GM21737 (cell line): ENCODE results near the gene CD163L1.

Experiments
- ATAC-seq: cut with Tn5 transposase; IDR thresholded peaks from one replicate; pipeline ENCODE4 v1.9.1; 2021; ENCODE audit warnings: mild to moderate bottlenecking, moderate library complexity; ENCODE audit not compliant: unreplicated experiment

CD163L1 gene

DNA sequence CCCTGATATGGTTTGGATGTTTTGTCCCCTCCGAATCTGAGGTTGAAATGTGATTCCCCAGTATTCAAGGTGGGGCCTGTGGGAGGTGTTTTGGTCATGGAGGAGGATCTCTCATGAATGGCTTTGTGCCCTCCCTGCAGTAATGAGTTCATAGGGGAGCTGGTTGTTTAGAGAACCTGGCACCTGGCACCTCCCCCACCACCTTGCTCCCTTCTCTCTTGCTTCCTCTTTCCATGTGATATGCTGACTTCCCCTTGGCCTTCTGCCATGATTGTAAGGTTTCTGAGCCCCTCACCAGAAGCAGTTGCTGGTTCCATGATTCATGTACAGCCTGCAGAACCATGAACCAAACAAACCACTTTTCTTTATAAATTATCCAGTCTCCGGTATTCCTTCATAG lies 32.6 kb downstream of the CD163L1 start:
- no peak for ATAC-seq

DNA sequence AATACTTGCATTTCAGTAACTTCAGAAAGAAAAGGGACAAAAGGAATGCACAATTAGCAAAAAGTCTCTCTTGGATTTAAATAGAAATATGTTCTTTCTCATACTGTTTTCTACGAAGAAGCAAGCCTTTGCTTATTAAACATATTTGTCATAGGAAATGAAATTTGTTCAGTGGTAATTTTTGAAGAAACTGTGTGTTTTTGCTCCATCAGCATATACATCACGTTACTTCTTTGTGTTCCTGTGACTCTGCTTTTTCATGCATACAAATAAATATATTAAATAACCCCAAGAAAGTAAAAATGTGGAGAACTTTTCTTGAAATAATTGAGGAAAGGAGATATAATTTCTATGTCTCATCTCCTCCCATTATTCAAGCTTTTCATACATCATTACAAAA lies 39.7 kb downstream of the CD163L1 start:
- no peak for ATAC-seq

DNA sequence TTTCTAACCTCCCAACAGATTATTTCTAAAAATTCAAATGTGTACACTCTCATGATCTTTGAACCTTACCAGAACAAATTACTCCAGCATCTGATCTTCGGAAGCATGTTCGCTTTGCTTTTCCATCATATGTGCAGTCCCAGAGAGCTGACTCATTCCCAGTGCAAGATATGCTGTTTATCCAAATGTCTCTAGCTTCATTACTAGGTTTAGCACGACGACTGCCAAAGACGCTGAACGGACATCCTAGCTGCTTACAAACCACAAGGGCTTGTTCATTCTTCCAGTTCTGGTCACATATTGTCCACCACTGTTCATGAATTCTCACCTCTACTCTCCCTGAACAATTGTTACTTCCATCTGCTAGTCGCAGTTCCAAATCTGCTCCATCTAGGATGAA lies 40.5 kb downstream of the CD163L1 start:
- ATAC-seq, result no peak

DNA sequence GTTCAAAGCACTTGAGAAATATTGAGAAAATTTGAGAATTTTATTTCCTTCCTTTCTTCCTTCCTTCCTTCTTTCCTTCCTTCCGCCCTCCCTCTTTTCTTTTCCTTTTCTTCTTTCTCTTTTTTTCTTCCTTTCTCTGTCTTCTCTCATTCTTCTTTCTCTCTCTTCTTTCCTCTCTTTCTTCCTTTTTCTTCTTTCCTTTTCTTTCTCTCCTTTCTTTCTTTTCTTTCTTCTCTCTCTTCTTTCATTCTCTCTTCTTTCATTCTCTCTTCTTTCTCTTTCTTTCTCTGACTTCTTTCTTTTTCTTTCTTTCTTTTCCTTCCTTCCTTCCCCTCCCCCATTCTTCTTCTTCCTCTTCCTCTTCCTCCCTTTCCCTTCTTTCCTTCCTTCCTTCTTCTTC lies 44.9 kb downstream of the CD163L1 start:
- no peak for ATAC-seq

- no peak for ATAC-seq
Observed at GRCh38 chr12:7396418-7396817, 47.5 kb downstream of the CD163L1 start.

GRCh38 chr12:7395950-7396349 lies 48.0 kb downstream of the CD163L1 start:
- ATAC-seq, result no peak

GRCh38 chr12:7387289-7387688 lies 56.7 kb downstream of the CD163L1 start:
- ATAC-seq, result no peak

GRCh38 chr12:7383157-7383556 lies 60.8 kb downstream of the CD163L1 start:
- ATAC-seq, result no peak

DNA sequence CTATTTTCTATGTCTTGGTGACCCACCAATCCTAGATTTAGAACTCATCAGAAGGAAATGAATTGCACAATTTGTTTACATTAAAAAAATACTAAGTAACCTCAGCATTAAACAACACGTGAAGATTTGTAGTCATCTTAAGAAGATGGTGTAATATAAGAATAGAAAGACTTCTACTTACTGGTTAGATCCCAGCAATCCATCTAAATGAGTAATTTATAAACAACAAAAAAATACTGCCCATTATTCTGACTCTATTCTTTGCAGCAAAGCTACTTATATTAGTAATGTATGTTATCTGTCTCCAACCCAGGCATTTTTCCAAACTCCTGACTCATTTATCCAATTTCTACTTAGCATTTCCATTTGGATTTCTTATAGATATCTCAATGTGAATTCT lies 67.8 kb downstream of the CD163L1 start:
- ATAC-seq, result no peak

DNA sequence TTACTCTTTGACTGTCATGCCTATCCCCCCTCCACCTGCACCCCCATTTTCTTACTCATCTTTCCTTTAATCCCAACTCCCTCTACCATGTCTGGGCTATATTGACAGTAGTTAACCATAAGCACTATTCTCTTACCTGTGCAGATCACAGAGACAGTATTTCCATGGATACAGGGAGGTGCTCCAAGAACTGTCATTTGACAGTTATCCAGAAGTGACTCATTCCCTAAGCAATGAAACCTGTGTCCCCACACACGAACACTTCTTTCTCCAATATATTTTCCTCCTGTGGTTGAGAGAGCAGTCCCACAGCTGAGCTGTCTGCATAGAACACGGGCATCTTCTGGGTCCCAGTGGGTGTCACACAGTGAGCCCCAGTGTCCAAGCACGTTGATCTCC lies 68.8 kb downstream of the CD163L1 start:
- no peak for ATAC-seq

DNA sequence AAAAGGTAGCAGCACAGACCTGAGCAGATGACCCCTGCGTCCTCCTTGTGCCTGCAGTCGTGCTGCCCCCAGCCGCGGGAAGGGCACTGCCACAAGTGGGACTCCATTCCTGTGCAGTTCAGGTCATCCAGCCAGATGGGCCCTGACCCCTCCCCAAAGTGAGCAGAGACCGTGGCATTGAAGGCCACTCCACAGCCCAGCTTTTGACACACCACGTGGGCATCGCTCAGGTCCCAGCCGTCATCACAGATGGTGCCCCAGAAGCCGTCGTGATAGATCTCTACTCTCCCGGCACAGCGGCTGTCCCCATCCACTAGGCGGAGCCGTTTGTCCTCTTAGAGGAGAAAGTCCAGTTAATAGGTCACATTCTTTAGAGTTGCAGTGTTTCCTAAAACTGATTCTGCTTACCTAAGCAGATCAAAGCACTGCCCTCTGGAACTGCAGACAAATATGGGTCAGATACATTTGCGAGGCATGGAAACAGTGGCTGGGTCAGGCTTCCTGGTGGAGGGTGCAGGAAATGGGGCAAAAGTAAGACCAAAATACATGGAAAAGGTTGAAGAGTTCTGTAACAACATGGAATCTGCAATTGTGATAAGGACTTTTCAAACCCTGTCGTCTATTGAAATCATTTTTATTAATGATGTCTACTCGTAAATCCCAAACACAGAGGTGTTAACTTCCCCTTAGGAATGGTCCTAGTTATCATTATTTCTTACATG lies 69.4 kb downstream of the CD163L1 start:
- no peak for ATAC-seq

- ATAC-seq, result no peak
Observed at GRCh38 chr12:7373226-7373625, 70.7 kb downstream of the CD163L1 start.

DNA sequence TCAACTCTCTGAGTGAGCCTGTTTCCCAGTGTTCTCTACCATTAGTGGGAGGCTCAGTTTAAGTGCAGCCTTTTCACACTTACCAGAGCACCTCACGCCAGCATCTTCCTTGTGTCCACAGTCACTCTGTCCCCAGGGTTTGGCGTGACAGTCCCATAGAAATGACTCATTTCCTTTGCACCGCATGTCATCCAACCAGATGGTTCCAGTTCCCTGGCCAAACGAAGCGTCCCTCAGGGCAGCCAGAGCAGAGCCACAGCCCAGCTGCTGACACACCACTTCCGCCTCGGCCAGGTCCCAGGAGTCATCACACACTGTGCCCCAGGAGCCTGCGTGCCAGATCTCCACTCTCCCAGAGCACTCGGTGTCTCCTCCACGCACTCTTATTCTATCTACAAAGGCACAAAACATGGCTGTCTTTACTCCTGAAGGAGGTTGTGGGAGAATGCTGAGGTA lies 74.7 kb downstream of the CD163L1 start:
- ATAC-seq, result peak; percentile 52

GRCh38 chr12:7362734-7363133 lies 81.2 kb downstream of the CD163L1 start:
- no peak for ATAC-seq

DNA sequence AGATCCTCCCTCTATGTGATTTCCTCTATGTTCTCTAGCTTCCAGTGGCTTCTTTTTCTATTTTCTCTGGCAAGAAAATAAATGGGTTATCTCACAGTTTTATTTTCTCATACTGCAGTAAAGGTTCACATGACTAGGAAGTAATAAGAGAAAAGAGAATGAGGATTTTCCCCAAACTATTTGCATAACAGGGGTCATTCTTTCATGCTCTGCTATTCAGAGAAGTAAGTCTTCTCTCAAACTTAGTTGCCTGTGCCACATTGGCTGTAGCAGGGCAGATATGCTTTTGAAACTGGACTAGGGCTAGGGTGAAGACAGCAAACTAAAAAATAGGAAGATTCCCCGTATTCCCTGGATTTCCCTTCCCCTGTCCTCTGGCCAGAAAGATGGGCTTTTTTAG lies 82.7 kb downstream of the CD163L1 start:
- no peak for ATAC-seq

DNA sequence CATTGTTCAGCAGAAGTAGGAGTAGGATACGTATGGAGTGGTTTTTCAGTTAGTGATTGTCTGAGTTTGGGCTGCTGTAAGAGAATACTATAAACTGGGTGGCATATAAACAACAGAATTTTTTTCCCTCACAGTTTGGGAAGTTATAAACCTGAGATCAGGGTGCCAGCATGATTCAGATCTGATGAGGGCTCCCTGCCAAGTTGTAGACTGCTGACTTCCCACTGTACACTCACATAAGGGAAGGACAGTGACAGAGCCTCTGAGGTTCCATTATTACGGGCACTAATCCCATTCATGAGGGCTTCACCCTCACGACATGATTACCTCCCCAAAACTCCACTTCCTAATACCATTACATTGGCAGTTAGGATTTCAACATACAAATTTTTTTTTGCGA lies 89.4 kb downstream of the CD163L1 start:
- no peak for ATAC-seq

DNA sequence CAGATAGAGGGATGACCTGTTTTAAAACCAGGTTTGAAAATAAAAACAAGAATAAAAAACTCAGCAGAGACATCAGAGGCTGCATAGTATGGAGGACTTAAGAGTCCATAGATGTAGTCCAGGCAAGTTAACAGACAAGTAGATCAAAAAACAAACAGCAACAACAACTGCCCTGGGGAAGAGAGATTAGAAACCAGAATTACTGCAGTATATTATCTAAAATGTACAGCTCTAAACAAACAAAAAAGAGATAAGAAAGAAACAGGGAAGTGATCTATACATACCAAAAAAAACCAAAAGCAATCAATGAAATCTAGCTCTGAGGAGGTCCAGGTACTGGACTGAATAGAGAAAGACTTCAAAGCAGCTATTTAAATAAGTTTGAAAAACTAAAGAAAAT lies 91.3 kb downstream of the CD163L1 start:
- no peak for ATAC-seq

- ATAC-seq, result no peak
Observed at GRCh38 chr12:7351177-7351576, 92.8 kb downstream of the CD163L1 start.

DNA sequence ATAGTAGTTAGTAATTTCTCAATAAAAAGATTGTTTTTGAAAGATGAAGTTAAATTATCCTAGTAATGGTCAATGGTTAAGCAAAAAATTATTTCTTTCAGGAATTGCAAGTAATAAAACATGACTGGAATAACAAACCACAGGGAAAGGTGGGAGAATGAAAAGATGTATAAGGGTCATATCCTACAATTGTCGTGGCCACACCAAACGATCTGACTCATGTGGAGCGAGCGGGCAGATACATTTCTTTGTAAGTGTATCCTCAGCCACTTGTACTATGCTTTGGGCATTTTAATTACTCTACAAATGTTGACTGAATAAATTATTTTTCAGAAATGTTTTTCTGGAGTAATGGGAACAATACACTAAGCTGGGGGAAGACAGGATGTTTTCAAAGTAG lies 94.5 kb downstream of the CD163L1 start:
- no peak for ATAC-seq

GRCh38 chr12:7346551-7347225 lies 97.3 kb downstream of the CD163L1 start:
- ATAC-seq, result no peak

DNA sequence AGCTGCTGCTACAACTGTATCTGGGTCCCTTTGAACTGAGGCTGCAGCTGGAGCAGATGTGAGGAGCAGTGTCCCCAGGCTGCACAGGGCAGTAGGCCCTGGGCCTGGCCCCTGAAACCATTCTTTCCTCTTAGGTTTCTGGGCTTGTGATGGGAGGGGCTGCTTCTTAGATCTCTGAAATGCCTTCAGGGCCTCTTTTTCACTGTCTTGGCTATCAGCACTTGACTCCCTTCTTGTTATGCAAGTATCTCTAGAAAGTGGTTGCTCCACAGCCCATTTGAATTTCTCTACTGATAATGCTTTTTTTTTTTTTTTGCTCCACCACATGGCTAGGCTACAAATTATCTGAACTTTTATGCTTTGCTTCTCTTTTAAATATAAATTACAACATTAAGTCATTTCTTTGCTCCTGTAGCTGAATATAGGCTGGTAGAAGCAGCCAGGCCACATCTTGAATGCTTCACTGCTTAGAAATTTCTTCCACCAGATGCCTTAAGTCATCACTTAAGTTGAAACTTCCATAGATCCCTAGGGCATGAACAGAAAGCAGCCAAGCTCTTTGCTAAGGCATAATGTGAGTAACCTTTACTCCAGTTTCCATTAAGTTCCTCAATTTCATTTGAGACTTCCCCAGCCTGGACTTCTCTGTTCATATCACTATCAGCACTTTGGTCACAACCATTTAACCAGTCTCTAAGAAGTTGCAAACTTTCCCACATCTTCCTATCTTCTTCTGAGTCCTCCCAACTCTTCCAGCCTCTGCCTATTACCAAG lies 98.9 kb downstream of the CD163L1 start:
- no peak for ATAC-seq

DNA sequence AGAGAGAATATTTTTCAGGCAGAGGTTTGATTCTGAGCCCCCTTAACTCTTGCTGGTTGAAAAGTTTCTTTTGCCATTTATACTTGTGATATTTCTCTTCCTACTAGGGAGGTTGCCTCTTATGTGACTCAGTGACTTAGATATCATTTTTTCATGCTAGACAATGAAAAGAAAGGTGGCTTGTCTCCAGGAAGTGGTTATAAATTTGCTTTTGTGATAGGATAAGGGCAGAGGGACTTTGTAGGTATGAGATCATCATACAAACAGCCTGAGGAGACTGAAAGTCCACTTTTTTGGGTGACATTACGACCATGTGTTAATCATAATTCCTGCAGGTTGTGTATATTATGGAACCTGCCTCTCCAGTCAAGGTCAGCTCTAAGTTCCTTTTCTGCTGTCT lies 104.3 kb downstream of the CD163L1 start:
- ATAC-seq, result no peak
